Activated T-cell treated with anti-CD3 and anti-CD28 coated beads for 48 hours (primary cell): ENCODE measurements around the gene ADORA2A.

Experiments used
- DNase-seq: peaks from one replicate; pipeline ENCODE4 v3.0.0-alpha.2; 2020; ENCODE audit warnings: low read depth

Gene ADORA2A

GRCh38 chr22:24403346-24403745 lies 24.1 kb upstream of the ADORA2A start:
- no peak for DNase-seq

- DNase-seq: no peak
Measured at GRCh38 chr22:24404561-24405275, 22.7 kb upstream of the ADORA2A start.

DNA sequence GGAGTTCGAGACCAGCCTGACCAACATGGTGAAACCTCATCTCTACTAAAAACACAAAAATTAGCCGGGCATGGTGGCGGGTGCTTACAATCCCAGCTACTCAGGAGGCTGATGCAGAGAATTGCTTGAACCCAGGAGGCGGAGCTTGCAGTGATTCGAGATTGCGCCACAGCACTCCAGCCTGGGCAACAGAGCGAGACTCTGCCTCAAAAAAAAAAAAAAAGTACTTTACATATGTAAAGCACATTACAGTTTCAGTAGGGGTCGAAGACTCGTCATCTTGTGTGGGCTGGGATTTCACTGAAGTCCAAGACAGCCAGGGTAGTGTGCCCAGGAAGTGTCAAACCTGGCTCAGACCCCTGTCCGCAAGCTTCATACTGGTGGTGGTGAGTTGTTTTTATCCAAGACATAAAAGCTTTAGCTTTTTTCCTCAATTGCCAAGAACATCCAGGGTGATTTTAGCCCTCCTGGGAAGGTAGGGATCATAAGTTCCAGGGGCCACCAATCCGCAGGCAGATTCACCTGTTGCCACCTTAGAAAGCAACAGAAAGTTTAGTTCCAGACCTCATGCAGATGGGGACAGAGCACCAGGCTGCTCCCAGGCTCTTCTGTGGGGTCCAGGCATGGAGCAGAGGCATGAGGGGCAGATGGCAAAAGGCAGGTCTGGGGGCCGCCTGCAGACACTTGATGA lies 21.6 kb upstream of the ADORA2A start:
- DNase-seq: no peak

GRCh38 chr22:24406322-24407277 lies 20.8 kb upstream of the ADORA2A start:
- no peak for DNase-seq

GRCh38 chr22:24407278-24407665 lies 20.1 kb upstream of the ADORA2A start:
- no peak for DNase-seq

- DNase-seq: no peak
Measured at GRCh38 chr22:24407884-24408283, 19.5 kb upstream of the ADORA2A start.

DNA sequence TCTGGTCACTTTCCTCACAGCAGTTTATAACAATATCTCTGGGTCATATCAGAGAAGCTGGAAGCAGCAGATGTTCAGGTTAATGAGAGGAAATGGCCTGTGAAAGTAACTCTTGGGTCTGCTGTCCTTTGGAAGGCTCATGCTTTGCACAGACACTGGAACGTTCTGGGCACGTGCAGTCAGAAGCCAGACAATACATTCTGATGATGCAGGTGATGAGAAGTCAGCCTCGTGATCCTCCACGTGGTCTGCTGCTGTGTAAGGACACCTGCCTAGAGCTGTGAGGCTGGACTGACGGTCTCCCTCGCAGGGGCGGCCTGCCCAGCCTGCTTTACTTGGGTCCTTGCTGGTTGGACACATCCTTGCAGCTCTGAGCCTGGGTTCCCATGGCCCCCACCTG lies 18.8 kb upstream of the ADORA2A start:
- no peak for DNase-seq

- no peak for DNase-seq
Measured at GRCh38 chr22:24409707-24410106, 17.7 kb upstream of the ADORA2A start.

- DNase-seq: no peak
Measured at GRCh38 chr22:24410110-24410856, 17.1 kb upstream of the ADORA2A start.

DNA sequence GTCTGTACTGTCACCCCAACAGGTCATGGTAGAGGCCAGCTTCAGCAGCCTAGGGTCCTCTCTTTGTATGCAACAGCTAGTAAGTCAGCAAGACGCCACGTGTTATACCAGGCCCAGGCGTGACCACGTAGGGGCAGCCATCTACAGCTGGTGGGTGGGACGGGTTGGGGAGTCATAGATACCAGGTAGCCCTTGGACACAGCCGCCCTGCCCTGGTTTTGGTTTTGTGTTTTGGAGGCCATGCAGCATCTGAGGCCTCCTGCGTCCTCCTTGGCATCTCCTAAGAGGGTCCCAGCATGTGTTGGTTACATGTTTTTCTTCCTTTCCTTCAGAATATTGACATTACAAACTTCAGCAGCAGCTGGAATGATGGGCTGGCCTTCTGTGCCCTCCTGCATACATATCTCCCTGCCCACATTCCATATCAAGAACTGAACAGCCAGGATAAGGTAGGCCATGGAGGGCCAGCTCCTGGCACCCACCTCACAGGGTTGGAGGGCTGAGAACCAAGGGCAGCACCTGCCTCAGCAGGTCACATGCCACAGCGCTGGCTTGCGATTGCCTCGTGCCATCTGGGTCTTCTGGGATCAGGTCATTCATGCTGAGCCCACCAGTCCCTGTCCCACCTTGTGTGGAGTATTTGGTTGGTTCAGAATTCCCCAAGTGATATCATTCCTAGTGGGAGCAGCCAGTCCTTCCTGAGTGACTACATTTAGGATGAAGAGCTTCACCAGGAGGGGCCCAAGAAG lies 16.0 kb upstream of the ADORA2A start:
- DNase-seq: no peak

- DNase-seq: no peak
Measured at GRCh38 chr22:24412274-24412673, 15.1 kb upstream of the ADORA2A start.

DNA sequence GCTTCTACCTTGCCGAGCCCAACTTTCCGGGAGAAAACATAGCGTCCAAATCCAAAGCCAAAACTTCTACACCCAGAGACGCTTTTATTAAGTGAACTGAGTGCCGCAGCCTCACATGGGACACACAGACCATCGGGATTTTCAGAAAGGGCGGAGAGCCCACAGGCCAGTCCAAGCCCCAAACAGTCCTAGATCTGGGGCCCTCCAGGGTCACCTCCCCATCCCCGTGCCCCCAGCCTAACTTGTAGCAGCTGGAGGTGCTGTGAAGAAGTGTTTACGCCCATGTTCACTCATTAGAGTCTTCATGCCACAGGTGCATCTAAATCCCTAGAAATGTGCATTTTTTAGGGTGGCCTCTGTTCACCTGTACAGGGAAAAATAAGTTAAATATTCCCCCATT lies 14.1 kb upstream of the ADORA2A start:
- no peak for DNase-seq

DNA sequence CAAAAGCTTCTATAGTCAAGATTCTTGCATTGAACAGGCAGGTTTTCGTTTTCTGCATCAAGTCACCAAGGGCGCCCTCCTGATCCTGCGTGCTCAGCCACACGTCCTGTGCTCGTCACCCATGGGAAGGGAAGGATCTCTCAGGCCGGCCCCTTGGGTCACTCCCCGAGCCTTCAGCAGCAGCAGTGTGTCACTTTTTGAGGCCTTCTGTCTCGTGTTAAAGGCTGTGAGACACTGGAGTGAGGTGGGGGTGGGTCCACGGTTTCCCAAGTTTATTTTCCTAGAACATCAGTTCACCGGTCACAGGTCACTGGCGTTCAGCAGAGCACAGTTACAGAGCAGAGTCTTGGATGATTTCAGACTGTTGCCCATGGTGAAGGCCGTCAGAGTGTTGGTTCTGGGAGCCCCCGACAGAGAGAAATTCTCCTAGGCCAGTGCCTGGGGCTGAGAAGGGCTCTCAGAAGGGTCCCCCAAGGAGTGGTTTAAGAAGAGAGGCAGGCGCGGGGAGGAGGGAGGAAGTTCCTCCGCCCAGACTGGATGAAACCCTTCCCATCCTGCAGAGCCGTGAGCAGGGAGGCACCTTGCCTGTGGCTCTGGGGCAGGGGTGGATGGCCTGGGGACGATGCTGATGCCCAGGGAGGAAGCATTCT lies 13.5 kb upstream of the ADORA2A start:
- DNase-seq: no peak

DNA sequence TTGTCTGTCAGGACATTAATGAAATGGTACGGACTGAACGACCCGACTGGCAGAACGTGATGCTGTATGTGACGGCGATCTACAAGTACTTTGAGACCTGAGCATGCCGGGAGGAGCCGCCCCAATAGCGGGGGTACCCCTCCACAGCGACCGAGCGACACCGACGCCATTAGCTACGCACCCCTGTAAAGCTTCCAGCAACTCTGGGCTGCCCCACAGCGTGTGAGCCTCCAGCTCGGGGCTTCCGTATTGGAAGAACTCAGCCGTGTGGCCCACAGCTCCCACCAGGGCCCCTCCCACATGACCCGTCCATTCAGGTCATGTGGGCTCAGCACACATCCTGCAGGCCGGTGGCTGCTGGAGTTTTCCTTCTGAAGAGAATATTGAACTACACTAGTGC lies 12.9 kb upstream of the ADORA2A start:
- no peak for DNase-seq

GRCh38 chr22:24414984-24415945 lies 12.1 kb upstream of the ADORA2A start:
- DNase-seq: no peak

DNA sequence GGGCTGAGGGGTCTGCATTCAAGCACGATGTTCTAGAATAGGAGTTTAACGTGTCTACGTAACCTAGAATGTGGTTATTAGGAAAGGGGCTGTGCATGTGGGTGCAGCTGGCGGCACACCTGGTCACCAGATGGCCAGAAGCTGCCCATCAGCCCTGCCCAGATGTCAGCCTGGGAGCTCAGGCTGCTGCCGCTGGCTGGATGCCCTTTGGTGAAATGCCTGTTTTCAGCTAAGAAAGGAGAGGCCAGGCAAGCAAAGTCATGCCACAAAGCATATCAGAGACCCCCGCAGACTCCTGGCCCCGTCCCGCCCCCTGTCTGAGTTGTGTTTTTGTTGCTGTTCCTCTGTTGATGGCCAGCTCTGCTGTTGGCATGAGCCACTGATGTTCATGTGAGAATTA lies 11.3 kb upstream of the ADORA2A start:
- no peak for DNase-seq

- no peak for DNase-seq
Measured at GRCh38 chr22:24416611-24417010, 10.8 kb upstream of the ADORA2A start.

GRCh38 chr22:24417200-24417599 lies 10.2 kb upstream of the ADORA2A start:
- DNase-seq: no peak

DNA sequence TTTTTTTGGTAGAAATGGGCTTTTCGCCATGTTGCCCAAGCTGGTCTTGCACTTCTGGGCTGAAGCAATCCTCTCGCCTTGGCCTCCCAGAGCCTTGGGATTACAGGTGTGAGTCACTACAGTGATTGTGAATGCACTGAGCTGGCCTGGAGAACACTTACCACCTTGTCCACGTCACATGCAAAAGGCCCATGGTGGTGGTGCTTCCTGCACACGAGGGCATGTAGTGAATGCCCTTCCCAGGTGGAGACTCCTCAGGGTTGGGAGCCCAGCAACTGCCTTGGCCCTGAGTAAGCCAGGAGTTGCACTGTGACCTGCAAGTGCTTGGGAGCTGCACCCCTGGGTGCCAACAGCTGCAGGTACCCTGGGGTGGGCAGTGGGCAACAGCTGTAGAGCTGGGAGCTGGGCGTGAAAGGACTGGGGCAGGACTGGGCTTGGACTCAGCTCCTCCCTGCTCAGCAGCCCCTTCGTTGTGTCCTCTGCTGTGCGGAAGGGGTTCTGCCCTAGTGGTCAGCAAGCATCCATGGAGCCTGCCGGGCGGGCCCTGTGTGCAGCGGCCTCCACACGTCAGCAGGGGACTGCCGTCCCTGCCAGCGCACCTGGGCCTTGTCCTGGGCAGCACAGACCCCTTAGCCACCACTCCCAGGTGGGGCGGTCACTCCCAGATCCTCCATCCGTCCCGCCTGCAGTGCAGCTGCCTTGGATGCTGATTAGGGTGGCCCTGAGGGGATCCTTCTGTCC lies 9.3 kb upstream of the ADORA2A start:
- DNase-seq: no peak
